IMR-90 (cell line): ENCODE results near the gene LAPTM5.

Experiments used
- CHD1 ChIP-seq: IDR thresholded peaks from 2 replicates; pipeline ENCODE4 v1.6.1; 2012; ENCODE audit warnings: low read depth, low read length, improper control_type of control experiment
- POLR2A ChIP-seq: IDR thresholded peaks from 2 replicates; pipeline ENCODE4 v1.6.1; 2012; ENCODE audit warnings: mild to moderate bottlenecking, low read depth, low read length
- TF ChIP-seq, protein P1 (sequence below): conservative IDR thresholded peaks from 2 replicates; pipeline ENCODE4 v1.5.1; 2012; ENCODE audit warnings: mild to moderate bottlenecking, low read depth, low read length, improper control_type of control experiment
- TF ChIP-seq, protein P2 (sequence below): fragments of 150-350 bp; IDR thresholded peaks from 2 replicates; pipeline ENCODE4 v1.6.1; 2017; ENCODE audit warnings: mild to moderate bottlenecking, antibody characterized with exemption, low read length, low read depth

DNA sequence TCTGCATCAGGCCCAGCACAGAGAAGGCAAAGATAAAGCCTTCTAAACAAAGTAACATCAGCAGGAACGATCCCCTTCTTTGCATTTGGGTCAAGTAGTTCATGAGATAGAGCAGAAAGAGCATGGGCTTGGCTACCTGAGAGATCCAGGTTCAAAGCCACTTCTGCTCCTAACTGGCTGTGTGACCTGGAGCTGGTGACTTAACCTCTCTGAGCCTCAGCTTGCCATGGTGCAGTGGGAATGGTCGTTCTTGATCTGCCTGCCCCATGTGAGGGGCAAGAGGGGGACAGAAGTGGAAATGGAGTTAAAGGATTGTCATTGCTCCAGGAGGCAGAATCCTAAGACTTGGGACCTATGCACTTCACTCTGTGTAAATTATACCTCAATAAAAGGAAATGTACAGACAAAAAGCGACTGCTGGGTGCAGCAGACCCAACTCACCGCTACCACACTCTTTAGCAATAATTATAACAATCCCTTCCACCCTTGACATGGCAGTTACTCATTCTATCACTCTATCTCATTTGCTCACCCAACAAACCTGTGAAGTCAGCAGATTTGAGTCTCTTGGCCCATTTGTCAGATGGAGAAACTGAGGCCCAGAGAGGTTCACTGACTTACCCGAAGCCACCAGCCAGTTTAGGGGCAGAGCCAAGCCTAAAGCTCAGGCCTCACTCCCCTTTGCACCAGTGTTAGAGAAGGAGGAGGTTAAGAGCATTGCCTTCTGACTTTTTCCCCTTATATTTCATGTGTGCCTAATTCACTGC, 32.7 kb downstream of the LAPTM5 start:
- TF ChIP-seq, protein P1, sequence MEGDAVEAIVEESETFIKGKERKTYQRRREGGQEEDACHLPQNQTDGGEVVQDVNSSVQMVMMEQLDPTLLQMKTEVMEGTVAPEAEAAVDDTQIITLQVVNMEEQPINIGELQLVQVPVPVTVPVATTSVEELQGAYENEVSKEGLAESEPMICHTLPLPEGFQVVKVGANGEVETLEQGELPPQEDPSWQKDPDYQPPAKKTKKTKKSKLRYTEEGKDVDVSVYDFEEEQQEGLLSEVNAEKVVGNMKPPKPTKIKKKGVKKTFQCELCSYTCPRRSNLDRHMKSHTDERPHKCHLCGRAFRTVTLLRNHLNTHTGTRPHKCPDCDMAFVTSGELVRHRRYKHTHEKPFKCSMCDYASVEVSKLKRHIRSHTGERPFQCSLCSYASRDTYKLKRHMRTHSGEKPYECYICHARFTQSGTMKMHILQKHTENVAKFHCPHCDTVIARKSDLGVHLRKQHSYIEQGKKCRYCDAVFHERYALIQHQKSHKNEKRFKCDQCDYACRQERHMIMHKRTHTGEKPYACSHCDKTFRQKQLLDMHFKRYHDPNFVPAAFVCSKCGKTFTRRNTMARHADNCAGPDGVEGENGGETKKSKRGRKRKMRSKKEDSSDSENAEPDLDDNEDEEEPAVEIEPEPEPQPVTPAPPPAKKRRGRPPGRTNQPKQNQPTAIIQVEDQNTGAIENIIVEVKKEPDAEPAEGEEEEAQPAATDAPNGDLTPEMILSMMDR: no peak
- TF ChIP-seq POLR2A (no peak), CHD1 (no peak)
- TF ChIP-seq, protein P2, sequence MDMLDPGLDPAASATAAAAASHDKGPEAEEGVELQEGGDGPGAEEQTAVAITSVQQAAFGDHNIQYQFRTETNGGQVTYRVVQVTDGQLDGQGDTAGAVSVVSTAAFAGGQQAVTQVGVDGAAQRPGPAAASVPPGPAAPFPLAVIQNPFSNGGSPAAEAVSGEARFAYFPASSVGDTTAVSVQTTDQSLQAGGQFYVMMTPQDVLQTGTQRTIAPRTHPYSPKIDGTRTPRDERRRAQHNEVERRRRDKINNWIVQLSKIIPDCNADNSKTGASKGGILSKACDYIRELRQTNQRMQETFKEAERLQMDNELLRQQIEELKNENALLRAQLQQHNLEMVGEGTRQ: no peak
